Right lobe of liver (tissue), 4 donors: ENCODE data around the gene FAM219B.

Source experiments
- CTCF ChIP-seq, 4 donors: fragments of 200-600 bp in 3 of 4; fragments of 450-650 bp in 1 of 4; IDR thresholded peaks; one replicate each; pipeline versions ENCODE4 v1.5.1 to v1.8.0; 2016 to 2022; ENCODE audit warnings: antibody characterized with exemption in 4 of 4, mild to moderate bottlenecking in 2 of 4
- POLR2A ChIP-seq: fragments of 450-650 bp; IDR thresholded peaks from one replicate; pipeline ENCODE4 v1.6.1; 2017; ENCODE audit warnings: antibody characterized with exemption, mild to moderate bottlenecking
- donor health status: DM: no; HTN: no; CAD: no.
- donor health status: DM: no; HTN: no; CAD: no.
- donor health status: DM: no; HTN: yes; CAD: no.

GRCh38 chr15:74850393-74850792 lies 56.3 kb downstream of the FAM219B start:
- TF ChIP-seq CTCF (IDR thresholded peaks at IDR 0.05) (no peak), POLR2A (no peak)
